Duodenal mucosa (tissue), 2 donors: ENCODE data around the gene KCNK13.
"Not testable (repeated sequence)": the region's sequence is repeated elsewhere in the genome, so short reads cannot be mapped to it uniquely, and the experiment has no call there.

Source experiments
- H3K27ac ChIP-seq: one replicate; pipeline ENCODE4 v1.7.0; 2013; ENCODE audit warnings: low read depth, low read length
- H3K27me3 ChIP-seq, 2 donors: one replicate each; pipeline ENCODE4 v1.7.0; 2013; ENCODE audit warnings: low read length in 2 of 2, control low read depth in 1 of 2; ENCODE audit not compliant: insufficient read depth in 2 of 2, control insufficient read depth in 1 of 2
- H3K36me3 ChIP-seq, 2 donors: one replicate each; pipeline ENCODE4 v1.7.0; 2013; ENCODE audit warnings: low read length in 2 of 2, control low read depth in 1 of 2; ENCODE audit not compliant: insufficient read depth in 2 of 2, control insufficient read depth in 1 of 2
- H3K4me1 ChIP-seq, 2 donors: one replicate each; pipeline ENCODE4 v1.7.0; 2013; ENCODE audit warnings: low read length in 2 of 2, control low read depth in 1 of 2; ENCODE audit not compliant: insufficient read depth in 2 of 2, control insufficient read depth in 1 of 2
- H3K4me3 ChIP-seq, 2 donors: one replicate each; pipeline ENCODE4 v1.7.0; 2013; ENCODE audit warnings: low read length in 2 of 2, low read depth in 1 of 2
- H3K9ac ChIP-seq, 2 donors: one replicate each; pipeline ENCODE4 v1.7.0; 2013; ENCODE audit warnings: low read length in 2 of 2, low read depth in 1 of 2
- H3K9me3 ChIP-seq, 2 donors: one replicate each; pipeline ENCODE4 v1.7.0; 2013; ENCODE audit warnings: low read length in 2 of 2, control low read depth in 1 of 2; ENCODE audit not compliant: control insufficient read depth in 1 of 2

Gene KCNK13

GRCh38 chr14:90184571-90185266 lies 122.9 kb downstream of the KCNK13 start:
- Histone ChIP-seq H3K9me3 (no peaks in the 10 kb centered on the region), H3K4me1 (no peaks in the 10 kb centered on the region), H3K36me3 (no peaks in the 10 kb centered on the region), H3K27ac (no peak overlapping the region), H3K27me3 (no peaks in the 10 kb centered on the region), H3K4me3 (no peak overlapping the region), H3K9ac (no peak overlapping the region)

- Histone ChIP-seq H3K9me3 (no peaks in the 10 kb centered on the region), H3K36me3 (no peaks in the 10 kb centered on the region), H3K9ac (no peak overlapping the region), H3K4me1 (no peaks in the 10 kb centered on the region), H3K4me3 (no peak overlapping the region), H3K27ac (no peak overlapping the region), H3K27me3 (no peaks in the 10 kb centered on the region)
Measured at GRCh38 chr14:90188588-90188987, 126.8 kb downstream of the KCNK13 start.

GRCh38 chr14:90191154-90191553 lies 129.4 kb downstream of the KCNK13 start:
- Histone ChIP-seq H3K9me3 (no peaks in the 10 kb centered on the region), H3K36me3 (no peaks in the 10 kb centered on the region), H3K27me3 (no peaks in the 10 kb centered on the region), H3K4me3 (no peak overlapping the region), H3K27ac (no peak overlapping the region), H3K4me1 (no peaks in the 10 kb centered on the region), H3K9ac (no peak overlapping the region)

DNA sequence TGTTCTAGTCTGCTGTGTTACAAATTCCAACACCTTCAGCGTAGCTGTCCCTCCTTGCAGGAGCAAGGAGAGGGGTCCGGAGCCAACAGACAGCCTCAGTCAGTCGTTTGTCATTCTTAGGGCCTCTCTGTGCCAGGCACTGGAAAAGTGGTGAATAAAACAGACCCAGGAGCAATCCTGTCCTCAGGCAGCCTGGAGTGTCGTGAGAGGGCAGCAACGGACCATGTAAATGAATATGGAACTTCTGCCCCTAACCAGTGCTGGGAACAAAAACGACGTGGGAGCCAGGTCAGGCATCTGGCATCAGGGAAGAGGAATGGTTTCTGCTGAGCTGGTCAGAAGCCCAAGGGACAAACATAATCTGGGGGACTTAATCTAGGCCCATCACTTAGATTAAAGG lies 129.8 kb downstream of the KCNK13 start:
- H3K4me1 ChIP-seq = no peaks in the 10 kb centered on the region
- H3K27ac ChIP-seq = no peak overlapping the region

GRCh38 chr14:90193925-90194324 lies 132.1 kb downstream of the KCNK13 start:
- Histone ChIP-seq H3K27ac (no peak overlapping the region), H3K4me1 (no peaks in the 10 kb centered on the region), H3K9ac (no peak overlapping the region), H3K9me3 (no peaks in the 10 kb centered on the region), H3K36me3 (no peaks in the 10 kb centered on the region), H3K4me3 (no peak overlapping the region), H3K27me3 (no peaks in the 10 kb centered on the region)

More for the DNA sequence above, 129.8 kb downstream of the KCNK13 start:
- no peaks in the 10 kb centered on the region for H3K36me3 ChIP-seq
- no peaks in the 10 kb centered on the region for H3K9me3 ChIP-seq
- H3K27me3 ChIP-seq = no peaks in the 10 kb centered on the region
- H3K9ac ChIP-seq = no peak overlapping the region
- no peak overlapping the region for H3K4me3 ChIP-seq

DNA sequence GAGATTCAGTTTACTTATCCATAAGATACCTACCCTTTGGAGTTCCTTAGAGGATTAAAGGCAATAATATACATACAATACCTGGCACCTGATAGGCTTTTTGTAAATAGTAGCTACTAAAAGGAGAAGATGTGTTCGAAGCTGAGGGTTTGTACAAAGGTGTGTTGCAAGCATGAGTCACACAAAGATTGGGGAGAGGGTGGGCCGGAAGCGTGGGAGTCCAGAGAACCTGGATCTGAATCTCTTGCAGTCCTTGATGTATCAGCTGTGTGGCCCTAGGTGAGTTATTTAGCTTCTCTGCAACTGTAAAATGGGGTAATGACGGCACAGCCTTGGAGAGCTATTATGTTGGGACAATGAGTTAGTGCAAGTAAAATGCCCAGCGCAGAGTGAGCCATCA lies 132.9 kb downstream of the KCNK13 start:
- Histone ChIP-seq H3K4me1 (no peaks in the 10 kb centered on the region), H3K9ac (no peak overlapping the region), H3K4me3 (no peak overlapping the region), H3K9me3 (no peaks in the 10 kb centered on the region), H3K36me3 (no peaks in the 10 kb centered on the region), H3K27me3 (no peaks in the 10 kb centered on the region), H3K27ac (no peak overlapping the region)

DNA sequence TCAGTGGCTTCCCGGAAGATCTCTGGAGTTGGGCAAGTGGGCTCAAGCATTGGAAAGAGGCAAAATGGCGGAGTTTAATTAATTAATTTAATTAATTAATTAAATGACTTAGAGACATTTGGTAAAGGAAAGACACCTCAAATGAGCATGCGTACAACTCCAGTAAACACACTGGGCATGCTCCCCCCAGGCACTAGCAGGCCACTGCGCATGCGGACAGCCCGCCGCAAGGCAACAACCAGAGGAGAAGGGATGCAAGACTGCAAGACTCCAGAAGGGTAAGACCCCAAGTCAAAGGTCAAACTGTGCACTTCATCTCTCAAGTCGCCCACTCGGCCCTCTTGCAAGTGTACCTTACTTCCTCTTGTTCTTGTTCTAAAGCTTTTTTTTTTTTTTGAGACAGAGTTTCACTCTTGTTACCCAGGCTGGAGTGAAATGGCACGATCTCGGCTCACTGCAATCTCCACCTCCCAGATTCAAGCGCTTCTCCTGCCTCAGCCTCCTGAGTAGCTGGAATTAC lies 136.8 kb downstream of the KCNK13 start:
- Histone ChIP-seq H3K4me1 (no peaks in the 10 kb centered on the region), H3K9ac (no peak overlapping the region), H3K36me3 (no peaks in the 10 kb centered on the region), H3K9me3 (no peaks in the 10 kb centered on the region), H3K27ac (no peak overlapping the region), H3K4me3 (no peak overlapping the region), H3K27me3 (no peaks in the 10 kb centered on the region)

GRCh38 chr14:90200546-90200945 lies 138.8 kb downstream of the KCNK13 start:
- H3K36me3 ChIP-seq, H3K27me3 ChIP-seq: not testable (repeated sequence)

GRCh38 chr14:90201344-90201743 lies 139.6 kb downstream of the KCNK13 start:
- Histone ChIP-seq H3K4me3 (no peak overlapping the region), H3K27me3 (no peaks in the 10 kb centered on the region), H3K9ac (no peak overlapping the region), H3K27ac (no peak overlapping the region), H3K36me3 (no peaks in the 10 kb centered on the region), H3K4me1 (no peaks in the 10 kb centered on the region), H3K9me3 (no peaks in the 10 kb centered on the region)

More at GRCh38 chr14:90200546-90200945, 138.8 kb downstream of the KCNK13 start:
- not testable (repeated sequence) for H3K4me3 ChIP-seq, H3K9ac ChIP-seq, H3K9me3 ChIP-seq, H3K27ac ChIP-seq, H3K4me1 ChIP-seq

- no peaks in the 10 kb centered on the region for H3K36me3 ChIP-seq
- no peak overlapping the region for H3K4me3 ChIP-seq
- no peaks in the 10 kb centered on the region for H3K4me1 ChIP-seq
- H3K27me3 ChIP-seq = no peaks in the 10 kb centered on the region
- no peak overlapping the region for H3K27ac ChIP-seq
- no peak overlapping the region for H3K9ac ChIP-seq
- H3K9me3 ChIP-seq = no peaks in the 10 kb centered on the region
Measured at GRCh38 chr14:90204516-90204915, 142.7 kb downstream of the KCNK13 start.
